ENCODE data around the gene MGAT5. TPM values are rescaled to one million over a fixed set of nuclear protein-coding genes. Genes with fewer than 3 reads are reported as not detected.
A peak's percentile ranks its signal among the peaks of the same experiment; 100 is the strongest.

Gene MGAT5
- total RNA-seq, 4 donors from 2014 or later: 16.3 to 37.8 (median 32.5) TPM

DNA sequence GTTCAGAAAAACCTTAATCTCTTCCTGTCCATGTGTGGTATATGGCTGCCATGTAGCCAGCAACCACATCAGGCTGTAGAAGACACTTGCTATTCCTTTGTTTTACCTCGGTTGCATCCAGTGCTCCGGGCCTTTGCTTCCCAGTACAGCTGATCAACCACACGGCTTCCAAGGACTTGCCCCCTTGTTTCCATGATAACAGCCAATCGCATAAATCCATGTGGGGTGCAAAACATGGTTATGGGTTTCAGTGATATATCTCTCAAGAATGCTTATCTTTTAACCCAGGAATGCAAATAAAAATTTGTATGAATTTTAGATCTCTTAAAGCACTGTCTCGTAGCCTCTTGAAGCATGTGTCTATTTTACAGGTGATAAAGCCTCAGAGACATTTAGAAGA is 118.3 kb downstream of the MGAT5 start:
- no peak for DNase-seq (ENCODE audit: low spot score in 2 of 2)
- TF ChIP-seq, protein P1, sequence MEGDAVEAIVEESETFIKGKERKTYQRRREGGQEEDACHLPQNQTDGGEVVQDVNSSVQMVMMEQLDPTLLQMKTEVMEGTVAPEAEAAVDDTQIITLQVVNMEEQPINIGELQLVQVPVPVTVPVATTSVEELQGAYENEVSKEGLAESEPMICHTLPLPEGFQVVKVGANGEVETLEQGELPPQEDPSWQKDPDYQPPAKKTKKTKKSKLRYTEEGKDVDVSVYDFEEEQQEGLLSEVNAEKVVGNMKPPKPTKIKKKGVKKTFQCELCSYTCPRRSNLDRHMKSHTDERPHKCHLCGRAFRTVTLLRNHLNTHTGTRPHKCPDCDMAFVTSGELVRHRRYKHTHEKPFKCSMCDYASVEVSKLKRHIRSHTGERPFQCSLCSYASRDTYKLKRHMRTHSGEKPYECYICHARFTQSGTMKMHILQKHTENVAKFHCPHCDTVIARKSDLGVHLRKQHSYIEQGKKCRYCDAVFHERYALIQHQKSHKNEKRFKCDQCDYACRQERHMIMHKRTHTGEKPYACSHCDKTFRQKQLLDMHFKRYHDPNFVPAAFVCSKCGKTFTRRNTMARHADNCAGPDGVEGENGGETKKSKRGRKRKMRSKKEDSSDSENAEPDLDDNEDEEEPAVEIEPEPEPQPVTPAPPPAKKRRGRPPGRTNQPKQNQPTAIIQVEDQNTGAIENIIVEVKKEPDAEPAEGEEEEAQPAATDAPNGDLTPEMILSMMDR (IDR thresholded peaks at IDR 0.05): no peak
- no peak for TF ChIP-seq POLR2A (IDR thresholded peaks at IDR 0.05)
- intact Hi-C loops (cut with DNase I; ENCODE audit: low total_unique reads): no loop called here
- H3K4me3 ChIP-seq (ENCODE audit: low read depth, poor library complexity, severe bottlenecking): no peak overlapping the region
- WGBS, 2 donors: 91 to 95% methylated on average over 5 of the region's 5 CpGs

DNA sequence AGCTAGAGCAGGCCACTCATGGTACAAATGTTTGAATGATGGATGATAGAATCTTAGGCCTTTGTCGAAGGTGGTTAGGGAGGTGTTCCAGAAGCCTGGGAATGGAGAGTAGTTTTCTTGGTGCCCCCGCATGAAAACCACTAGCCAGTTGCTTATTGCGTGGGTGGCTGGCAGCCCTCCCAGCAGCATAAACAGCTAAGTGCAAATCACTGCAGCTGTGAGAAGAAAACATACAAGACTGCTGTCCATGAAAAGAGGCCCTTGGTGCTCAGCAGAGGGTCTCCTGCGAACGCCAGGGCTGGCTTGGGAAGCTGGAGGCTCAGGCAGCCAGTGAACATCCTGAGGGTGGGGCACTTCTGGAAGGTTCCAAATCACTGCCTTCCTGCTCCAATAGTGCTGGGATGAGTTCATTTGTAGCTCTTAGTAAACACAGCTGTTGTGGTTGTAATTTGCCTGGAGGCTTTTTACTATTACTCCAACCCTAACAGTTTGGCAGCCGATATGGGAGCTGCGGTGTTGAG is 118.8 kb downstream of the MGAT5 start:
- intact Hi-C loops (cut with DNase I; ENCODE audit: low total_unique reads): no loop called here
- H3K4me3 ChIP-seq (ENCODE audit: low read depth, poor library complexity, severe bottlenecking): no peak overlapping the region
- DNase-seq (ENCODE audit: low spot score in 2 of 2): peak in 1 of 2 donors; percentile 30
- WGBS, 2 donors: 23 to 26% methylated on average over 7 of the region's 7 CpGs
- TF ChIP-seq, protein P1 (IDR thresholded peaks at IDR 0.05): no peak
- no peak for TF ChIP-seq POLR2A (IDR thresholded peaks at IDR 0.05)

DNA sequence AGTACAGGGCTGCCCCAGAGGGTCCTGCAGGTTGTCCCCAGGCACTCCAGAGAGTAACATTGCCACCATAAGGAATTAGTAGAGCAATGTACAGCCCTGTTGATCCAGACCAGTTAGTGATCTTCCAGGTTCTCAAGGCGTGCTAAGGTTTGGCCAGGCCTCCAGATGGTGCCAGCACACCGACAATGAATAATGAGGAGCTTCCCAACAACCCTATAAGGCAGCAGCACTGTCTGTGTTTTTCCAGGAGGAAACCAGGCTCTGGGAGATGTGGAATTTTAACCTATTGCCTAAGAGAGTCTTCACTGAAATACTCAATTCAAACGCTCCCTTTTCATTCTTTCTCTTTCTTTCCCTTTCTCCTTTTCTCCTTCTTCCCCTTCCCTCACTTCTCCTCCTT is 122.1 kb downstream of the MGAT5 start:
- intact Hi-C loops (cut with DNase I; ENCODE audit: low total_unique reads): no loop called here
- H3K4me3 ChIP-seq (ENCODE audit: low read depth, poor library complexity, severe bottlenecking): no peak overlapping the region
- 52 to 58% methylated on average over 3 of the region's 3 CpGs for WGBS, 2 donors
- no peak for DNase-seq (ENCODE audit: low spot score in 2 of 2)
- TF ChIP-seq, protein P1 (IDR thresholded peaks at IDR 0.05): no peak
- no peak for TF ChIP-seq POLR2A (IDR thresholded peaks at IDR 0.05)

- TF ChIP-seq, protein P1 (IDR thresholded peaks at IDR 0.05): no peak
- no peak for TF ChIP-seq POLR2A (IDR thresholded peaks at IDR 0.05)
- no peak for DNase-seq (ENCODE audit: low spot score in 2 of 2)
- intact Hi-C loops (cut with DNase I; ENCODE audit: low total_unique reads): no loop called here
- H3K4me3 ChIP-seq (ENCODE audit: low read depth, poor library complexity, severe bottlenecking): no peak overlapping the region
- 78 to 81% methylated on average over 7 of the region's 7 CpGs for WGBS, 2 donors
Measured at GRCh38 chr2:134377730-134378129, 123.9 kb downstream of the MGAT5 start.

GRCh38 chr2:134379293-134379692 is 125.4 kb downstream of the MGAT5 start:
- intact Hi-C loops (cut with DNase I; ENCODE audit: low total_unique reads): no loop called here
- no peak for TF ChIP-seq POLR2A (IDR thresholded peaks at IDR 0.05)
- TF ChIP-seq, protein P1 (IDR thresholded peaks at IDR 0.05): no peak
- DNase-seq (ENCODE audit: low spot score in 2 of 2): no peak
- H3K4me3 ChIP-seq (ENCODE audit: low read depth, poor library complexity, severe bottlenecking): no peak overlapping the region
- WGBS, 2 donors: 55 to 57% methylated on average over 6 of the region's 6 CpGs

DNA sequence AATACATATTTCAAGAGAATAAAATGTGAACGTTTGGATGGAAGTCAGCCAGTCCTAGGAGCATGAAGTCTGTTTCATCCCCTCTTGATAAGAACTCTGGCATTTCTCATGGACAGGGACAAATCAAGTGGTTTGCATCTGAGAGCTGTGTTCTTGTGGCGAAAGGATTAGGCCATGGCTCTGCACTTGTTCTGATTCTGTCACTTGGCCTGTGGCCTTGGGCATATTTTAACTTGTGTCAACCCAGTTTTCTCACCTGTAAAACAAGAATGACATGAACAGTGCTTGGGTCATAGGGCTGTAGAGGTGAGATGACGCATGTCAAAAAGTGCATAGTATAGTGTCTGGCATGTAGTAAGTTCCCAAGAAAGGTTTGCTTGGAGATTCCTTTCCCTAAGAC is 125.8 kb downstream of the MGAT5 start:
- TF ChIP-seq, protein P1 (IDR thresholded peaks at IDR 0.05): no peak
- no peak for TF ChIP-seq POLR2A (IDR thresholded peaks at IDR 0.05)
- intact Hi-C loops (cut with DNase I; ENCODE audit: low total_unique reads): no loop called here

More for the DNA sequence above, 125.8 kb downstream of the MGAT5 start:
- H3K4me3 ChIP-seq (ENCODE audit: low read depth, poor library complexity, severe bottlenecking): no peak overlapping the region
- WGBS, 2 donors: 66 to 75% methylated on average over 3 of the region's 3 CpGs
- no peak for DNase-seq (ENCODE audit: low spot score in 2 of 2)
